Liver (tissue), 9 donors: Measurements from ENCODE around the gene EFNA2. TPM values are rescaled to one million over a fixed set of nuclear protein-coding genes. Genes with fewer than 3 reads are reported as not detected.

ENCODE experiments used
- DNase-seq: peaks from one replicate; pipeline ENCODE4 v3.0.0-alpha.2; 2017; ENCODE audit warnings: low spot score
- H3K27ac ChIP-seq, 2 donors: one replicate each; pipeline ENCODE4 v1.7.0; 2013; ENCODE audit warnings: inconsistent platforms in 2 of 2, low read length in 2 of 2, control low read depth in 1 of 2, low read depth in 1 of 2, mild to moderate bottlenecking in 1 of 2
- H3K27me3 ChIP-seq, 4 donors: one replicate each; pipeline versions ENCODE4 v1.6.1 to v1.7.0; 2013; ENCODE audit warnings: low read length in 3 of 4, inconsistent platforms in 1 of 4, mild to moderate bottlenecking in 1 of 4, moderate library complexity in 1 of 4; ENCODE audit not compliant: control insufficient read depth in 4 of 4, insufficient read depth in 4 of 4
- H3K36me3 ChIP-seq, 4 donors: one replicate each; pipeline versions ENCODE4 v1.6.1 to v1.7.0; 2013; ENCODE audit warnings: low read length in 3 of 4, mild to moderate bottlenecking in 3 of 4, low read depth in 1 of 4, moderate library complexity in 1 of 4; ENCODE audit not compliant: control insufficient read depth in 4 of 4, insufficient read depth in 3 of 4
- H3K4me1 ChIP-seq, 4 donors: one replicate each; pipeline versions ENCODE4 v1.6.1 to v1.7.0; 2013; ENCODE audit warnings: low read length in 3 of 4, mild to moderate bottlenecking in 3 of 4, moderate library complexity in 1 of 4; ENCODE audit not compliant: control insufficient read depth in 4 of 4, insufficient read depth in 4 of 4
- H3K4me3 ChIP-seq, 3 donors: one replicate each; pipeline versions ENCODE4 v1.6.1 to v1.7.0; 2013; ENCODE audit warnings: low read length in 3 of 3, control low read depth in 1 of 3, low read depth in 1 of 3, mild to moderate bottlenecking in 1 of 3
- H3K9ac ChIP-seq, 2 donors: one replicate each; pipeline ENCODE4 v1.7.0; 2013; ENCODE audit warnings: low read length in 2 of 2, mild to moderate bottlenecking in 2 of 2, moderate library complexity in 2 of 2, control low read depth in 1 of 2, low read depth in 1 of 2
- H3K9me3 ChIP-seq, 4 donors: one replicate each; pipeline versions ENCODE4 v1.6.1 to v1.7.0; 2013; ENCODE audit warnings: low read length in 3 of 4; ENCODE audit not compliant: control insufficient read depth in 4 of 4
- EGR1 ChIP-seq, 2 donors: IDR thresholded peaks; 2 replicates each; pipeline ENCODE4 v1.6.1; 2016 to 2018; ENCODE audit warnings: antibody characterized with exemption in 2 of 2, low read depth in 2 of 2
- FOXA1 ChIP-seq: IDR thresholded peaks from 2 replicates; pipeline ENCODE4 v1.6.1; 2016; ENCODE audit warnings: antibody characterized with exemption
- FOXA2 ChIP-seq: IDR thresholded peaks from 2 replicates; pipeline ENCODE4 v1.6.1; 2016; ENCODE audit warnings: antibody characterized with exemption
- GABPA ChIP-seq, 2 donors: IDR thresholded peaks in 1 of 2; conservative IDR thresholded peaks in 1 of 2; 2 replicates each; pipeline ENCODE4 v1.6.1; 2016; ENCODE audit warnings: antibody characterized with exemption in 2 of 2, mild to moderate bottlenecking in 1 of 2, moderate library complexity in 1 of 2
- HNF4A ChIP-seq, 2 donors: conservative IDR thresholded peaks; 2 replicates each; pipeline ENCODE4 v1.6.1; 2016; ENCODE audit warnings: antibody characterized with exemption in 2 of 2, mild to moderate bottlenecking in 2 of 2
- HNF4G ChIP-seq: IDR thresholded peaks from 2 replicates; pipeline ENCODE4 v1.6.1; 2016; ENCODE audit warnings: antibody characterized with exemption
- JUND ChIP-seq, 2 donors: IDR thresholded peaks; 2 replicates each; pipeline ENCODE4 v1.6.1; 2016; ENCODE audit warnings: antibody characterized with exemption in 2 of 2
- NR2F2 ChIP-seq: IDR thresholded peaks from 2 replicates; pipeline ENCODE4 v1.6.1; 2016; ENCODE audit warnings: antibody characterized with exemption
- RAD21 ChIP-seq, 2 donors: IDR thresholded peaks; 2 replicates each; pipeline ENCODE4 v1.6.1; 2016; ENCODE audit warnings: antibody characterized with exemption in 2 of 2, mild to moderate bottlenecking in 2 of 2
- REST ChIP-seq: IDR thresholded peaks from 2 replicates; pipeline ENCODE4 v1.6.1; 2016; ENCODE audit warnings: antibody characterized with exemption, mild to moderate bottlenecking
- RXRA ChIP-seq, 2 donors: IDR thresholded peaks; 2 replicates each; pipeline ENCODE4 v1.6.1; 2017 to 2018; ENCODE audit warnings: antibody characterized with exemption in 2 of 2, mild to moderate bottlenecking in 1 of 2
- SP1 ChIP-seq: IDR thresholded peaks from 2 replicates; pipeline ENCODE4 v1.6.1; 2018; ENCODE audit warnings: antibody characterized with exemption, mild to moderate bottlenecking
- TAF1 ChIP-seq: conservative IDR thresholded peaks from 2 replicates; pipeline ENCODE4 v1.6.1; 2016; ENCODE audit warnings: antibody characterized with exemption, mild to moderate bottlenecking
- YY1 ChIP-seq: IDR thresholded peaks from 2 replicates; pipeline ENCODE4 v1.6.1; 2016; ENCODE audit warnings: antibody characterized with exemption, mild to moderate bottlenecking
- ZBTB33 ChIP-seq: IDR thresholded peaks from 2 replicates; pipeline ENCODE4 v1.6.1; 2016; ENCODE audit warnings: antibody characterized with exemption
- WGBS: extraction: QIAGEN DNeasy Blood & Tissue Kit; methylation state at CpG from one replicate; pipeline ENCODE4 v1.1.7; 2013; 5-methylcytosine and 5-hydroxymethylcytosine counted together
- polyA plus RNA-seq, 2 donors: library from polyadenylated mRNA; stranded (reverse) in 1 of 2; unstranded in 1 of 2; fragments of 200-250 nt in 1 of 2; fragments of >200 nt in 1 of 2; fragmentation: Nextera tagmentation in 1 of 2; extraction: Ambion mirVana in 1 of 2; gene quantifications; one replicate each; pipeline versions ENCODE4 v1.2.1 to v1.2.3, GENCODE V29; 2013 to 2015
- total RNA-seq, 2 donors: library from RNA; depleted of rRNA; stranded (reverse); fragments of >200 nt; gene quantifications; one replicate each; pipeline ENCODE4 v1.2.3, GENCODE V29; 2014
- TF ChIP-seq, protein P1 (sequence below): fragments of 150-350 bp; IDR thresholded peaks from 2 replicates; pipeline ENCODE4 v1.5.1; 2017; ENCODE audit warnings: improper control_type of control experiment, low read depth, low read length; ENCODE audit not compliant: missing input control
- TF ChIP-seq, protein P2 (sequence below): IDR thresholded peaks from 2 replicates; pipeline ENCODE4 v1.6.1; 2016; ENCODE audit warnings: antibody characterized with exemption
- TF ChIP-seq, protein P3 (sequence below): IDR thresholded peaks from 2 replicates; pipeline ENCODE4 v1.6.1; 2016; ENCODE audit warnings: antibody characterized with exemption
- donor health status: healthy.
- donor health status: healthy.
- donor health status: healthy.
- donor health status: healthy.
- donor health status: healthy.

The EFNA2 gene
- total and polyA plus RNA-seq, 4 donors, result 0.98 to 9.8 (median 4.3) TPM

DNA sequence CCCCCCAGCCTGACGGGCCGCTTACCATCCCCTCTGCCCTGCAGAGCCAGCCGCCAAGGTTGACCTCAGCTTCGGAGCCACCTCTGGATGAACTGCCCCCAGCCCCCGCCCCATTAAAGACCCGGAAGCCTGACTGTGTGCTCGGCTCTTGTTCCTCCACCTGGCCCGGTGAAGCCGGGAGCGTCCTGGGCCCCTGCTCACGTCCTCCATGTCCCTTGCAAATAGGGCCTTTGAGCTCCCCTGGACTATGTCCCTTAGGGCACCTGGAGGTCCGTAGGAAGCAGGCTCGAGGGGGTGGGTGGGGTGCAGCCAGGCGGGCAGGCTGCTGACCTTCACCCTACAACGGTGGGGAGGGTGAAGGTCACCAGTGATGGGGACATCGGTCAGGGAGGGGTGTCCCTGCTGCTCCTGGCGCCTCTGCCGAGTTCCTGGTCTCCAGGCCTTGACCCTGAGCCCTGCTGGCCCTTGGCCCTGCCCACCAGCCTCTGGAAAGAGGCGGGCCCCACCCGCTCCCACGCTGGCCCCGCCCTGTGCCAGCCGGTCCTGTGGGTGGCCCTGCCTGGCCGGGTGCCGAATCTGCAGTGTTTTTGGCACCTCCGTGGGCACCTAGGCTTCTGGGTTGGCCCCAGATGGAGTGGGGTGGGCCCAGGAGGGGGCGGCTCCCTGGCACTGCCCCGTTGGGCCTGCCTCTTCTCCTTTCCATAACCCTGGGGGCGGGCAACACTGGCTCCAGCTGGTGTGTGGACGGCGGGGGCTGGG lies 40.8 kb upstream of the EFNA2 start:
- WGBS, result 8% methylated on average over 31 of the region's 31 CpGs
- Histone ChIP-seq H3K9me3 (no peaks in the 10 kb centered on the region), H3K9ac (peak overlapping the region in 1 of 2 donors; percentile 25), H3K27me3 (no peaks in the 10 kb centered on the region), H3K4me3 (peak overlapping the region in 1 of 3 donors; percentile 38), H3K36me3 (no peaks in the 10 kb centered on the region), H3K4me1 (peaks cover 34 to 73% (median 57%) of the 10 kb centered on the region in 4 donors), H3K27ac (peak overlapping the region; percentile 86 to 92)
- DNase-seq, result no peak
- peak; percentile 45 for TF ChIP-seq FOXA2
- TF ChIP-seq HNF4G, result peak; percentile 87
- TF ChIP-seq YY1, result peak; percentile 50
- peak; percentile 95 for TF ChIP-seq SP1
- TF ChIP-seq NR2F2, result peak; percentile 95
- no peak for TF ChIP-seq TAF1
- TF ChIP-seq JUND (IDR thresholded peaks at IDR 0.05), result peak; percentile 39 to 63
- TF ChIP-seq, protein P1, sequence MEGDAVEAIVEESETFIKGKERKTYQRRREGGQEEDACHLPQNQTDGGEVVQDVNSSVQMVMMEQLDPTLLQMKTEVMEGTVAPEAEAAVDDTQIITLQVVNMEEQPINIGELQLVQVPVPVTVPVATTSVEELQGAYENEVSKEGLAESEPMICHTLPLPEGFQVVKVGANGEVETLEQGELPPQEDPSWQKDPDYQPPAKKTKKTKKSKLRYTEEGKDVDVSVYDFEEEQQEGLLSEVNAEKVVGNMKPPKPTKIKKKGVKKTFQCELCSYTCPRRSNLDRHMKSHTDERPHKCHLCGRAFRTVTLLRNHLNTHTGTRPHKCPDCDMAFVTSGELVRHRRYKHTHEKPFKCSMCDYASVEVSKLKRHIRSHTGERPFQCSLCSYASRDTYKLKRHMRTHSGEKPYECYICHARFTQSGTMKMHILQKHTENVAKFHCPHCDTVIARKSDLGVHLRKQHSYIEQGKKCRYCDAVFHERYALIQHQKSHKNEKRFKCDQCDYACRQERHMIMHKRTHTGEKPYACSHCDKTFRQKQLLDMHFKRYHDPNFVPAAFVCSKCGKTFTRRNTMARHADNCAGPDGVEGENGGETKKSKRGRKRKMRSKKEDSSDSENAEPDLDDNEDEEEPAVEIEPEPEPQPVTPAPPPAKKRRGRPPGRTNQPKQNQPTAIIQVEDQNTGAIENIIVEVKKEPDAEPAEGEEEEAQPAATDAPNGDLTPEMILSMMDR, result no peak
- TF ChIP-seq, protein P2, sequence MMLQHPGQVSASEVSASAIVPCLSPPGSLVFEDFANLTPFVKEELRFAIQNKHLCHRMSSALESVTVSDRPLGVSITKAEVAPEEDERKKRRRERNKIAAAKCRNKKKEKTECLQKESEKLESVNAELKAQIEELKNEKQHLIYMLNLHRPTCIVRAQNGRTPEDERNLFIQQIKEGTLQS, result no peak
- TF ChIP-seq EGR1 (IDR thresholded peaks at IDR 0.05; ENCODE audit: low read depth in 2 of 2), result peak in 1 of 2 donors; percentile 88
- peak; percentile 62 for TF ChIP-seq FOXA1
- TF ChIP-seq HNF4A (conservative IDR thresholded peaks at IDR 0.05), result peak; percentile 94 to 96
- TF ChIP-seq ZBTB33, result peak; percentile 75
- TF ChIP-seq, protein P3, sequence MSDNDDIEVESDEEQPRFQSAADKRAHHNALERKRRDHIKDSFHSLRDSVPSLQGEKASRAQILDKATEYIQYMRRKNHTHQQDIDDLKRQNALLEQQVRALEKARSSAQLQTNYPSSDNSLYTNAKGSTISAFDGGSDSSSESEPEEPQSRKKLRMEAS, result peak; percentile 71
- peak in 1 of 2 donors; percentile 50 for TF ChIP-seq GABPA (IDR thresholded peaks at IDR 0.05 in 1 of 2, conservative IDR thresholded peaks at IDR 0.05 in 1 of 2)
- peak in 1 of 2 donors; percentile 17 for TF ChIP-seq RAD21 (IDR thresholded peaks at IDR 0.05)
- TF ChIP-seq RXRA (IDR thresholded peaks at IDR 0.05), result peak; percentile 96 to 97
- TF ChIP-seq REST, result no peak
